Subcutaneous adipose tissue (tissue), 4 donors: ENCODE results near the gene ZBTB7C. TPM values are rescaled to one million over a fixed set of nuclear protein-coding genes. Genes with fewer than 3 reads are reported as not detected.

Source experiments
- total RNA-seq, 4 donors: library from RNA; depleted of rRNA; stranded (reverse); fragments of >200 nt; gene quantifications; one replicate each; pipeline ENCODE4 v1.1.0, GENCODE V29; 2016
- TF ChIP-seq, protein P1 (sequence below): fragments of 450-650 bp; IDR thresholded peaks from one replicate; pipeline ENCODE4 v1.5.1; 2016; ENCODE audit warnings: low read depth, mild to moderate bottlenecking, control low read depth, antibody characterized with exemption, moderate library complexity

ZBTB7C gene
- total RNA-seq, 4 donors from 2014 or later: 1.0 to 5.5 (median 4.4) TPM

DNA sequence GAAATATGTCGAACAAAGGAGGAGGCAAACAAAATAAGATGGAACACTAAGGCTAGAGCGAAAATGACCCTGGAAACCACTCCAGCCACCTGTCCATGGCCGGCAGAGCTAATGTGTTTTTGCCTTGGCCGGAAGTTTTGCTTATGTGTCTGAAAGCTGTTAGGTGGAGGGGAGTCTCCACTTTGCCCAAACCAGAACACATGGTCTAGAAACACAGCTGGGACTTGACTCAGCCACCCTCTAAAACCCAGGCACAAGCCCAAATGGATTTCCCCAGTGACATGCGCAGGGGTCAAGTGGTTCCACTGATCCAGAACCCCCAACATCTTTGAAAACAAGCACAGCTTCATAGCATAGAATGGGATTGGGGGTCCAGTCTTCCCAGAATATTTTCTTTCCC lies 159.3 kb downstream of the ZBTB7C start:
- TF ChIP-seq, protein P1, sequence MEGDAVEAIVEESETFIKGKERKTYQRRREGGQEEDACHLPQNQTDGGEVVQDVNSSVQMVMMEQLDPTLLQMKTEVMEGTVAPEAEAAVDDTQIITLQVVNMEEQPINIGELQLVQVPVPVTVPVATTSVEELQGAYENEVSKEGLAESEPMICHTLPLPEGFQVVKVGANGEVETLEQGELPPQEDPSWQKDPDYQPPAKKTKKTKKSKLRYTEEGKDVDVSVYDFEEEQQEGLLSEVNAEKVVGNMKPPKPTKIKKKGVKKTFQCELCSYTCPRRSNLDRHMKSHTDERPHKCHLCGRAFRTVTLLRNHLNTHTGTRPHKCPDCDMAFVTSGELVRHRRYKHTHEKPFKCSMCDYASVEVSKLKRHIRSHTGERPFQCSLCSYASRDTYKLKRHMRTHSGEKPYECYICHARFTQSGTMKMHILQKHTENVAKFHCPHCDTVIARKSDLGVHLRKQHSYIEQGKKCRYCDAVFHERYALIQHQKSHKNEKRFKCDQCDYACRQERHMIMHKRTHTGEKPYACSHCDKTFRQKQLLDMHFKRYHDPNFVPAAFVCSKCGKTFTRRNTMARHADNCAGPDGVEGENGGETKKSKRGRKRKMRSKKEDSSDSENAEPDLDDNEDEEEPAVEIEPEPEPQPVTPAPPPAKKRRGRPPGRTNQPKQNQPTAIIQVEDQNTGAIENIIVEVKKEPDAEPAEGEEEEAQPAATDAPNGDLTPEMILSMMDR: no peak

DNA sequence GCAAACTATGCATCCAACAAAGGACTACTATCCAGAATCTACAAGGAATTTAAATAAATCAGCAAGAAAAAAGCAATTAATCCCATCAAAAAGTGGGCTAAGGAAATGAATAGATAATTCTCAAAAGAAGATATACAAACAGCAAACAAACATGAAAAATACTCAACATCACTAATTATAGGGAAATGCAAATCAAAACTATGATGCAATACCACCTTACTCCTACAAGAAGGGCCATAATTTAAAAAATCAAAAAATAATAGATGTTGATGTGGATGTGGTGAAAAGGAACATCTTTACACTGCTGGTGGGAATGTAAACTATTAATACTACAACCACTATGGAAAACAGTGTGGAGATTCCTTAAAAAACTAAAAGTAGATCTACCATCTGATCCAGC lies 164.7 kb downstream of the ZBTB7C start:
- TF ChIP-seq, protein P1: no peak

DNA sequence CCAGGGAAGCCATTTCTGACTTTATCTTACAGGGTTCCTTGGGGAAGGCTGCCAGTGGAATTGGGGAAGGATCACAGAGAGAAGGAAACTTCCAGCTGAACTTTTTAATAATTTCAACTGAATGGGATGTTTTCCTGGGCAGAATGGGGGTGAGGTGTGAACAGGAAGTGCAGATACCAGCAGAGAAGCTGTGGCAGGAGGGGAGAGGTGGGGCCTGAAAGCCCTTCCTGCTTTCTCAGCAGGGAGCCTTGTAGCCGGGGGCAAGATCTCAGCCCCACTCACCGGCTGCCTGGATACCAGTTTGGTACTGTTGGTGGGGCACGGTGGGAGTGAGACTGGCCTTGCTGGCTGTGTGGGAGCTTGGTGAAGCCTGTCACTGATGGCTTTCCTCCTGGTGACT lies 170.5 kb downstream of the ZBTB7C start:
- TF ChIP-seq, protein P1: no peak

DNA sequence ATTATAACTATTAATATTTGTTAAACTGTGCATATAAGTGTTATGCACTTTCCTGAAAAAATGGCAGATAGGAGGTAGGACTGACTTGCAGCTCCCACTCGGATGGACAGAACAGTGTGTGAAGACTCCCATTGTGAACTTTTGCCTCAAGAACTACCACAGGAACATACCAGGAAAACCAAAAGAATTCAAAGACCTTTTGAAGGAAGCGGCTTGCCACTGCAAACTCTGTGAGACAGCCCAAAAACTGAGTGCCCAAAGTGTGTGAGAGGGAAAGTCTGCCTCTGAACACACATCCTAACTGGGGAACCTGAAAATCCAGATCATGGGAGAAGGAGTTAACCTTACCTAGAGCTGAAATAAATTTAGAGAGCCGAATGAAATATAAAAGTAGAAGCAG lies 171.0 kb downstream of the ZBTB7C start:
- TF ChIP-seq, protein P1: no peak

DNA sequence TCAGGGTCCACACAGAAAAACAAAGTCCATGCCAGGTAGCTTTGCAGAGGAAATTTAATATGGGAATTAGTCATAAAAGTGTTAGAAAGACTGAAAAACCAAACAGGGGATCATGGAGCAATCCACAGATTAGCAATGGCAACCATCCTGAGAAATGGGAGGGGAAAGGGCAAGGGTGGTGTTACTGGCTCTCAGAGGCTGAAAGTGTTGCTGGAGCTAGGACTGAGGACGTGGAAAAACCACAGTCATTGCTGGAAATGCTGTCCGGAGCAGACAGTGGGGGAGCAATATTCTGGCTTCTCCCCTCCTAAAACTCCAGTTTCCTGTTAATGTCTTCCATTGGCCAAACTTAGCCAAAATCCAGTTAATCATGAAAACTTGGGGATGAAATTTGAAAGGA lies 172.4 kb downstream of the ZBTB7C start:
- TF ChIP-seq, protein P1: no peak

DNA sequence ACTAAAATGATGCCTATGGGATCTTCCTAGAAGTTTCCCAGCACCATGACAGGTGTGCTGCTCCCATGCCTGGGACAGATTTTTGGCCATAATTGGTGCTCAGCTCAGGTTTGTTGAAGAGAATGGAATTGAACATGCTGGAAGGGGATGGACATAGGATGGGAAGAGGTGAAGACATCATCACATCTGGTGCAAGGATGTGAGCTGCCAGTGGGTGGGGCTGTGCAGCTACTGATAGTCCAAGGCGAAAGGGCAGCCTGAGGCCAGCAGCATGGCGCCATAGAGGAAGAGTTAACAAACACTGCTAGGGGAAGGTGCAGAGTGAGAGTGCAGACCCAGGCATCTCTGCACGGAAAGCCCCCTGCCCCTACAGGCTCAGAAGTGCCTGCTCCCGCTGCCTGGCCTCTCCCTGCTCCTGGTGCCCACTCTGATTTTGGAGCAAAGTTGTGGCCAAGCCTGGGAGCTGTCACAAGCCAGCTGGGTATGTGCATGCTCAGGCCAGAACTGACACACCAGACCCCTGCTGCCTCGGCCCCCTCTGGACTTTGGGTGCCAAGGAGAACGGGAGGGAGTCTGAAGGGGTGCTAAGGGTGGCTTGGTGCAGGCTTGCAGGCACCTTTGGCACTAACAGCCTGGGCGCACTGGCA lies 178.6 kb downstream of the ZBTB7C start:
- TF ChIP-seq, protein P1: no peak

DNA sequence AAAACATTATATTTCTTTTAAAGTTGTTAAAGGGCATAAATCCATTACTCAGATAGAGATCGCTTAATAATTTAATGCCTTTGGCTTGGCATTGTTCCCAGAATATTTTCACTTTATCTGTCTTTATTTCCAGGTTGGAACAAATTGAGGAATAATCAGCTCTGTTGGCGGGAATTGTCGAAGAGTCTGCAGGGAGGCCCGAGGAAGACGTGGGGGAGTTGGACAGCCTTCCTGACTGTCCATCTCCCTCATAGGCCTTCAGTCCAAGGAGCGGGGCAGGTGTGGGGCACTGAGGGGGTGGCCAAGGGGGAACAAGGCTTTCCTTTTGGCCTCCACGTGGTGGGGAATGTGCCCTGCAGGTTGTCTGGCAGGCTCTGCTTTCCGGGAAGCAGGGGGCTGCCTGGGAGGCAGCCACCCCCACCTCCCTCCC lies 179.6 kb downstream of the ZBTB7C start:
- TF ChIP-seq, protein P1: no peak
